Epithelial cell of esophagus (primary cell): ENCODE data around the gene APOL5.

Experiments used
- DNase-seq: peaks from one replicate; pipeline ENCODE4 v3.0.0; 2010; ENCODE audit warnings: low read depth
- H3K4me3 ChIP-seq: 2 replicates; pipeline ENCODE4 v1.5.1; 2011; ENCODE audit warnings: mild to moderate bottlenecking, low read length, control low read depth
- TF ChIP-seq, protein P1 (sequence below): IDR thresholded peaks from 2 replicates; pipeline ENCODE4 v1.5.1; 2011; ENCODE audit warnings: low read depth, mild to moderate bottlenecking, low read length, control low read depth, inconsistent platforms; ENCODE audit not compliant: insufficient read depth; ENCODE audit errors: missing control alignments

The APOL5 gene

DNA sequence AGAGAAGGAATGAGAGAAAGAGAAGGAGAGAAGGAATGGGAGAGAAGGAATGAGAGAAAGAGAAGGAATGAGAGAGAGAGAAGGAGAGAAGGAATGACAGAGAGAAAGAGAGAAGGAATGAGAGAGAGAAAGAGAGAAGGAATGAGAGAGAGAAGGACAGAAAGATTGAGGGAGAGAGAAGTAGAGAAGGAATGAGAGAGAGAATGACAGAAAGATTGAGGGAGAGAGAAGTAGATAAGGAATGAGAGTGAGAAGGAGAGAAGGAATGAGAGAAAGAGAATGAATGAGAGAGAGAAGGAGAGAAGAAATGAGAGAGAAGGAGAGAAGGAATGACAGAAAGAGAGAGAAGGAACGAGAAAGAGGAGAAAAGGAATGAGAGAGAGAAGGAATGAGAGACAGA is 34.1 kb upstream of the APOL5 start:
- H3K4me3 ChIP-seq: no peak overlapping the region
- TF ChIP-seq, protein P1, sequence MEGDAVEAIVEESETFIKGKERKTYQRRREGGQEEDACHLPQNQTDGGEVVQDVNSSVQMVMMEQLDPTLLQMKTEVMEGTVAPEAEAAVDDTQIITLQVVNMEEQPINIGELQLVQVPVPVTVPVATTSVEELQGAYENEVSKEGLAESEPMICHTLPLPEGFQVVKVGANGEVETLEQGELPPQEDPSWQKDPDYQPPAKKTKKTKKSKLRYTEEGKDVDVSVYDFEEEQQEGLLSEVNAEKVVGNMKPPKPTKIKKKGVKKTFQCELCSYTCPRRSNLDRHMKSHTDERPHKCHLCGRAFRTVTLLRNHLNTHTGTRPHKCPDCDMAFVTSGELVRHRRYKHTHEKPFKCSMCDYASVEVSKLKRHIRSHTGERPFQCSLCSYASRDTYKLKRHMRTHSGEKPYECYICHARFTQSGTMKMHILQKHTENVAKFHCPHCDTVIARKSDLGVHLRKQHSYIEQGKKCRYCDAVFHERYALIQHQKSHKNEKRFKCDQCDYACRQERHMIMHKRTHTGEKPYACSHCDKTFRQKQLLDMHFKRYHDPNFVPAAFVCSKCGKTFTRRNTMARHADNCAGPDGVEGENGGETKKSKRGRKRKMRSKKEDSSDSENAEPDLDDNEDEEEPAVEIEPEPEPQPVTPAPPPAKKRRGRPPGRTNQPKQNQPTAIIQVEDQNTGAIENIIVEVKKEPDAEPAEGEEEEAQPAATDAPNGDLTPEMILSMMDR: no peak
- no peak for DNase-seq

DNA sequence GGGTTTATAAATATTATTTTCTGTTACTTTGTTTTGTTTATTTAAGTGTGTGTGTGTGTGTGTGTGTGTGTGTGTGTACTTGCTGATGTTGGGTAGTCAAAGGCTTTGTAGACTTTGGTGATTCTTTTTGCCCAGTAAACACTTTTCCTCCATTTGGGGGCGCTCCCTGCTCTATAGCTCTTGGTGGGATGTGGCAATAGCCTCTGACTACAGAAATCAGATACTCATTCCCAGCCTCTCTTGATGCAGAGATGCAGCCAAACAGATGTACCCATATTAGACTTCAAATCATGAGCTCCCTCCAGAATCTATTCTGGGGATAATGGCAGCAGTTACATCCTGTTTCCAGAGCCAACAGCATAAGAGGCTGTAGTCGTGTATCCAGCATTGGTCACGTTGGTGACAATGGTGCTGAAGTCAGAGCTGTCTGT is 33.4 kb upstream of the APOL5 start:
- TF ChIP-seq, protein P1: no peak
- peak; percentile 24 for DNase-seq
- no peak overlapping the region for H3K4me3 ChIP-seq

DNA sequence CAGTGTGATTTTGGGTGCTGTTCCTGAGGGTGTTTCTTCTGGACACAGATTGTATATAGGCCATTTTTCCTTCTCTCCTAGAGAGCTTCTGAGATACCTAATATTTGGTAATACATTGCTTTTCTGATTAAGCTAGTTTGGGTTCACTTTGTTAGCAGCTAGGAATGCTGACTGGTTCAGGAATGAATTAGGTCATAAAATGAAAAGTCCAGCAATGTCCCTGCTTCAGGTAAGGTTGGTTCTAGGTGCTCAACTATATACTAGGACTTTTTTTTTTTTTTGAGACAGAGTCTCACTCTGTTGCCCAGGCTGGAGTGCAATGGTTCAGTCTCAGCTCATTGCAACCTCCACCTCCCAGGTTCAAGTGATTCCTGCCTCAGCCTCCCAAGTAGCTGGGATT is 32.9 kb upstream of the APOL5 start:
- no peak for DNase-seq
- TF ChIP-seq, protein P1: no peak
- no peak overlapping the region for H3K4me3 ChIP-seq

DNA sequence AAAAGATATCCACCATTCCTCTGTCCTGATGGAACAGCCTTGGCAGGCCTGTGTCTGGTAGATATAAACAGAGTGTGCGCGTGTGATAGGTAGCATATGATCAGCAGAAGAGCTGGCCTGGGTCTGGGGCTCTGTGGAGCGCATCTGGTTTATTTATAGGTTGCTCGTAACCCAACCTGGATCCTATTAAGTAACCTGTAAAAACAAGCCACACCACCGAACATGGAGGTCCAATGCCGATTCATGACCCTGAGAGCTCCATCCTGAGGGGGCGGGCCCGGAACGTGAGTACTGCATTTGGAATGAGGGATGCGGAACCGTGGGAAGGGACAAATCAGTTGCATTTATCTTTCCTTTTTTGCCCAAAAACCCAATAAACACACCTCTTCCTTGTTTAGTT is 31.9 kb upstream of the APOL5 start:
- H3K4me3 ChIP-seq: no peak overlapping the region
- DNase-seq: peak; percentile 27
- TF ChIP-seq, protein P1: no peak

DNA sequence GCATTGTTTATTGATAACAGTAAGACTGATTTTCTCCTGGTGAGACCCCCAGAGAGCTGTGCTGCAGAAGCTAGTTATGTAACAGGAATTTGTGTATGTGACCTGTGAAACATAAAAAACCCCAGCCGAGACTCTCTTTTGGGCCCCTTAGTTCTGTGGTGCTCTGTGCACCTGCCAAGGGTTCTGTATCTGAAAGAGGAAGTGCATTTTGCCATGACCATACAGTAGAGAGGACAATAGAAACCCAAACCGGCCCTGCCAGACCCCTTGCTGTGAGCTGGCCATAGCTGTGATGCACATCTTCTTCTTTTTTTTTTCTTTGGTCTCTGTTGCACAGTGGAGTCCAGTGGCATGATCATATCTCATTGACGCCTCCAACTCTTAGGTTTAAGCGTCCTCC is 31.4 kb upstream of the APOL5 start:
- DNase-seq: no peak
- H3K4me3 ChIP-seq: no peak overlapping the region

DNA sequence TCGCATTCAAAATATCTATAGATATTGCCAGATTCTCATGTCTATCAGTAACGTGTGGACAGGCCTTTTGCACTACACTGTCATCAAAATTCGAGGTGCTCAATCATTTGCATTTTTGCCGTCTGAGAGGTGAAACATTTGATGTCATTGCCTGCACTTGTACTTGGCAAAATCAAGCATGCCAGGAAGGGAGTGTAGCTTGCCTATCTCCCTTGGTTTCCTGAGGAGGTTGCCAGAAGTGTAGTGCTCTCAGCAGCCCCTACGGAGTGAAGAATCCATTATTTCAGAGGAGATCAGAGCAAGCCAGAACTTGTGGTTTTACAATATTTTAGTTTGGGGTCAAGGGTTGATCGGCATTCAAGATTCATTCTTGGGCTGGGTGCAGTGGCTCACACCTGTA is 30.2 kb upstream of the APOL5 start:
- no peak overlapping the region for H3K4me3 ChIP-seq
- no peak for DNase-seq
- TF ChIP-seq, protein P1: no peak

More for the DNA sequence above, 31.4 kb upstream of the APOL5 start:
- TF ChIP-seq, protein P1: no peak

DNA sequence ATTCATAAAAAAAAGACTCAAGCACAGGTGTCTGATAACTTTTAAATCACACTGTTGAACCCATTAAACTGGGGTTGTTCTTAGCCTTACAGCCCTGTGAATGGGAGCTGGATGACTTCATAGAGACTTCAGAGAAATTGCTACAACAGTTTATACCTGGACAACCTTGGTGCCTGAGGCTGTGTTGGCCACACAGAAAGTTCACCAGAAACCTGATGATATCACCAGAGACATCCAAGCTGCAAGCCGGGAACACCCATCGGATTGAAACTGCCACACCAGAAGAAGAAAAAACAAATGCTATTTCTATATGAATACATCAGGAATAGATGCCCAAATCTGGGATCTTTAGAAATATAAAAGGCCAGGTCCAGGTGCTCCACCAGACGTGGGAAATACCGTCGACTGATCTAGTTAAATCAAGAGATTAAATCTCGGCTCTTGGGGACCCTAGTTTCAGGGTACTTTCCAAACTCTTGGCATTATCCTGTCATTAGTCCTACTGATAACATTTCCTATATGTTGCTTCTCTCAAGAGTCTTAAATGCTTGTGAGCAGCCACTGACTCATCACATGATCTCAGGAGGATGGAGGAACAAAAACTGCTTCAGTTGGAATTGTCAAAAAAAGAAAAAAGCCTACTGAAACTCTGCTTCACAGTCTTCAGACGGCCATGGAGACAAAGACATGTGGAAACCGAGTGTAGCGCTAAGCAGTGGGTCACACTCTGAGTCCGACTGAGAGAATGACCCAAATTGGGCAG is 28.6 kb upstream of the APOL5 start:
- DNase-seq: peak; percentile 57
- TF ChIP-seq, protein P1: no peak
- H3K4me3 ChIP-seq: no peak overlapping the region
